Spinal cord (tissue), 10 donors: ENCODE data around the gene AP2M1. TPM values are rescaled to one million over a fixed set of nuclear protein-coding genes. Genes with fewer than 3 reads are reported as not detected.
A peak's percentile ranks its signal among the peaks of the same experiment; 100 is the strongest.

ENCODE experiments used
- DNase-seq, 6 donors: peaks; one replicate each; pipeline versions ENCODE4 v3.0.0 to v3.0.0-alpha.2; 2013 to 2015; ENCODE audit warnings: low spot score in 6 of 6, low read depth in 4 of 6
- H3K27ac ChIP-seq: one replicate; pipeline ENCODE4 v1.5.1; 2013; ENCODE audit warnings: low read depth, low read length, control low read depth
- H3K27me3 ChIP-seq: one replicate; pipeline ENCODE4 v1.6.1; 2013; ENCODE audit warnings: low read length; ENCODE audit not compliant: control insufficient read depth, insufficient read depth
- H3K36me3 ChIP-seq: one replicate; pipeline ENCODE4 v1.6.1; 2013; ENCODE audit warnings: low read length; ENCODE audit not compliant: control insufficient read depth, insufficient read depth
- H3K4me1 ChIP-seq: one replicate; pipeline ENCODE4 v1.6.1; 2013; ENCODE audit warnings: low read length; ENCODE audit not compliant: control insufficient read depth, insufficient read depth
- H3K4me3 ChIP-seq: one replicate; pipeline ENCODE4 v1.5.1; 2013; ENCODE audit warnings: low read depth, low read length, control low read depth
- H3K9me3 ChIP-seq: one replicate; pipeline ENCODE4 v1.6.1; 2013; ENCODE audit warnings: low read length; ENCODE audit not compliant: control insufficient read depth, insufficient read depth
- WGBS: methylation state at CpG from one replicate; pipeline ENCODE4 v1.1.5; 2013; ENCODE audit warnings: missing lambda C conversion rate; ENCODE audit not compliant: insufficient coverage; 5-methylcytosine and 5-hydroxymethylcytosine counted together
- polyA plus RNA-seq, 2 donors: library from polyadenylated mRNA; unstranded; fragments of 120-200 nt; gene quantifications; one replicate each; pipeline ENCODE4 v1.2.1, GENCODE V29; 2013; ENCODE audit not compliant: insufficient read length in 2 of 2
- total RNA-seq, 2 donors: library from RNA; depleted of rRNA in 1 of 2; stranded (reverse); fragments of 120-200 nt in 1 of 2; fragments of >200 nt in 1 of 2; gene quantifications; one replicate each; pipeline versions ENCODE4 v1.2.3 to v1.2.4, GENCODE V29; 2013 to 2014
- donor health status: healthy.

The AP2M1 gene
- total and polyA plus RNA-seq, 4 donors: 293 to 556 (median 415) TPM

- no peak overlapping the region for H3K27ac ChIP-seq
These were observed 6.9 kb upstream of the AP2M1 start for GRCh38 chr3:184167786-184168185.

GRCh38 chr3:184168363-184169120 is 6.1 kb upstream of the AP2M1 start:
- no peaks in the 10 kb centered on the region for H3K9me3 ChIP-seq
- H3K27me3 ChIP-seq: no peaks in the 10 kb centered on the region
- H3K4me1 ChIP-seq: no peaks in the 10 kb centered on the region
- no peak for DNase-seq
- no peak overlapping the region for H3K27ac ChIP-seq
- no peak overlapping the region for H3K4me3 ChIP-seq
- WGBS: 79% methylated on average over 6 of the region's 9 CpGs
- peaks cover 83% of the 10 kb centered on the region for H3K36me3 ChIP-seq

More at GRCh38 chr3:184167786-184168185, 6.9 kb upstream of the AP2M1 start:
- H3K4me1 ChIP-seq: no peaks in the 10 kb centered on the region
- H3K36me3 ChIP-seq: peaks cover 90% of the 10 kb centered on the region
- H3K4me3 ChIP-seq: no peak overlapping the region
- no peak for DNase-seq
- 99% methylated on average over 8 of the region's 8 CpGs for WGBS
- H3K27me3 ChIP-seq: no peaks in the 10 kb centered on the region
- H3K9me3 ChIP-seq: no peaks in the 10 kb centered on the region

- H3K4me1 ChIP-seq: peaks cover under 1% of the 10 kb centered on the region
- no peak overlapping the region for H3K27ac ChIP-seq
- H3K4me3 ChIP-seq: no peak overlapping the region
- no peaks in the 10 kb centered on the region for H3K27me3 ChIP-seq
- H3K9me3 ChIP-seq: no peaks in the 10 kb centered on the region
- DNase-seq: no peak
- WGBS: 90% methylated on average over 52 of the region's 66 CpGs
- H3K36me3 ChIP-seq: peaks cover 67% of the 10 kb centered on the region
These were observed 4.5 kb upstream of the AP2M1 start for GRCh38 chr3:184169896-184170875.

GRCh38 chr3:184171562-184171961 is 3.1 kb upstream of the AP2M1 start:
- Histone ChIP-seq H3K4me1 (peaks cover 14% of the 10 kb centered on the region), H3K27me3 (no peaks in the 10 kb centered on the region), H3K4me3 (no peak overlapping the region), H3K36me3 (peaks cover 56% of the 10 kb centered on the region), H3K27ac (no peak overlapping the region), H3K9me3 (no peaks in the 10 kb centered on the region)
- no peak for DNase-seq
- 92% methylated on average over 9 of the region's 9 CpGs for WGBS

- DNase-seq: no peak
- peaks cover 56% of the 10 kb centered on the region for H3K36me3 ChIP-seq
- no peak overlapping the region for H3K27ac ChIP-seq
- no peak overlapping the region for H3K4me3 ChIP-seq
- no peaks in the 10 kb centered on the region for H3K27me3 ChIP-seq
- 92% methylated on average over 4 of the region's 5 CpGs for WGBS
- H3K9me3 ChIP-seq: no peaks in the 10 kb centered on the region
- H3K4me1 ChIP-seq: peaks cover 27% of the 10 kb centered on the region
These were observed 1.8 kb upstream of the AP2M1 start for GRCh38 chr3:184172681-184173373.

GRCh38 chr3:184173374-184173722 is 1.3 kb upstream of the AP2M1 start:
- Histone ChIP-seq H3K9me3 (no peaks in the 10 kb centered on the region), H3K27ac (no peak overlapping the region), H3K4me3 (no peak overlapping the region), H3K4me1 (peaks cover 31% of the 10 kb centered on the region), H3K36me3 (peaks cover 56% of the 10 kb centered on the region), H3K27me3 (no peaks in the 10 kb centered on the region)
- WGBS: no CpG with 5 or more reads among the region's 2 CpGs
- no peak for DNase-seq

GRCh38 chr3:184174284-184174645 is 390 bp upstream of the AP2M1 start:
- peak overlapping the region; percentile 97 for H3K4me3 ChIP-seq
- peaks cover 31% of the 10 kb centered on the region for H3K4me1 ChIP-seq
- H3K27ac ChIP-seq: peak overlapping the region; percentile 40
- no CpG with 5 or more reads among the region's 4 CpGs for WGBS
- DNase-seq: no peak
- H3K9me3 ChIP-seq: no peaks in the 10 kb centered on the region
- no peaks in the 10 kb centered on the region for H3K27me3 ChIP-seq
- H3K36me3 ChIP-seq: peaks cover 58% of the 10 kb centered on the region

GRCh38 chr3:184175506-184175905 is 851 bp downstream of the AP2M1 start:
- H3K27ac ChIP-seq: peak overlapping the region; percentile 87
- H3K4me1 ChIP-seq: peaks cover 33% of the 10 kb centered on the region
- no peaks in the 10 kb centered on the region for H3K27me3 ChIP-seq
- H3K36me3 ChIP-seq: peaks cover 58% of the 10 kb centered on the region
- H3K4me3 ChIP-seq: peak overlapping the region; percentile 97
- DNase-seq: no peak
- 2% methylated on average over 4 of the region's 8 CpGs for WGBS
- H3K9me3 ChIP-seq: no peaks in the 10 kb centered on the region

- WGBS: no CpG with 5 or more reads among the region's 3 CpGs
- Histone ChIP-seq H3K4me3 (peak overlapping the region; percentile 97), H3K27me3 (no peaks in the 10 kb centered on the region), H3K36me3 (peaks cover 58% of the 10 kb centered on the region), H3K4me1 (peaks cover 33% of the 10 kb centered on the region), H3K9me3 (no peaks in the 10 kb centered on the region), H3K27ac (peak overlapping the region; percentile 87)
- DNase-seq: no peak
These were observed 1.3 kb downstream of the AP2M1 start for GRCh38 chr3:184175981-184176376.
